K562 (cell line): Measurements from ENCODE around the gene CAPN13. TPM values are rescaled to one million over a fixed set of nuclear protein-coding genes. Genes with fewer than 3 reads are reported as not detected.
A peak's percentile ranks its signal among the peaks of the same experiment; 100 is the strongest.

Source experiments
- ATAC-seq: fragments of 200-7000 bp; cut with Tn5 transposase; 3 replicates; pipeline ENCODE4 v1.9.1; 2020; ENCODE audit warnings: moderate library complexity
- BruUV-seq: library from RNA; stranded (reverse); fragments of 400-500 nt; replicated peaks from 2 replicates; lab custom pipeline; 2021; lab: Mats Ljungman, UMichigan
- CTCF ChIA-PET: fragments of 300-600 bp; formaldehyde crosslinking; extraction: SDS; loops from one replicate; lab custom pipeline; 2021; ENCODE audit warnings: low intra/inter-chr PET ratio; lab: Yijun Ruan, JAX
- POLR2A ChIA-PET: fragments of 300-600, 350-650 bp; sonication (Branson Sonifier 250); formaldehyde crosslinking; extraction: SDS; loops from one replicate; lab custom pipeline; 2021; ENCODE audit warnings: antibody characterized with exemption, inconsistent platforms; lab: Yijun Ruan, JAX
- DNase-seq, 4 experiments: peaks; one replicate each; pipeline versions ENCODE4 v3.0.0 to v3.0.0-alpha.2; 2011 to 2018; ENCODE audit warnings: low spot score in 3 of 4, mixed read lengths in 3 of 4; ENCODE audit errors: extremely low read depth in 1 of 4
- FAIRE-seq: peaks from 2 replicates; lab custom pipeline; 2011; peaks lifted over from hg19 to GRCh38; lab: Jason Lieb, UNC
- H2AFZ ChIP-seq: 2 replicates; pipeline ENCODE4 v1.6.0; 2011; ENCODE audit warnings: low read depth, low read length, control low read depth, inconsistent platforms
- H3K27ac ChIP-seq: fragments of 200-600 bp; 3 replicates; pipeline ENCODE4 v1.8.0; 2011; ENCODE audit warnings: low read depth, mild to moderate bottlenecking, control low read depth, inconsistent platforms, low read length, moderate library complexity, mixed read lengths; ENCODE audit errors: extremely low read depth
- H3K27me3 ChIP-seq, 2 experiments: fragments of 300-600 bp in 1 of 2; 2 replicates in 1 of 2; 3 replicates in 1 of 2; pipeline versions ENCODE4 v1.6.0 to v1.8.0; 2011; ENCODE audit warnings: inconsistent platforms in 2 of 2, low read length in 2 of 2, mild to moderate bottlenecking in 1 of 2, mixed read lengths in 1 of 2, moderate library complexity in 1 of 2; ENCODE audit not compliant: control insufficient read depth in 2 of 2, insufficient read depth in 2 of 2
- H3K36me3 ChIP-seq: fragments of 300-600 bp; 3 replicates; pipeline ENCODE4 v1.8.0; 2011; ENCODE audit warnings: mild to moderate bottlenecking, low read length, inconsistent platforms; ENCODE audit not compliant: control insufficient read depth, insufficient read depth
- H3K4me1 ChIP-seq, 2 experiments: fragments of 200-600 bp in 1 of 2; replicated peaks in 1 of 2; 2 replicates in 1 of 2; 3 replicates in 1 of 2; pipeline versions ENCODE4 v1.5.1 to v1.8.0; 2011; ENCODE audit warnings: inconsistent platforms in 2 of 2, low read length in 2 of 2, mild to moderate bottlenecking in 1 of 2, mixed read lengths in 1 of 2, moderate library complexity in 1 of 2; ENCODE audit not compliant: control insufficient read depth in 2 of 2, insufficient read depth in 2 of 2
- H3K4me2 ChIP-seq: 2 replicates; pipeline ENCODE4 v1.6.1; 2011; ENCODE audit warnings: low read length, control low read depth, inconsistent platforms, mixed read lengths; ENCODE audit not compliant: insufficient read depth
- H3K4me3 ChIP-seq: fragments of 200-600 bp; sonication (generic), shearing (Covaris generic); 2 replicates; pipeline ENCODE4 v1.5.1; 2016; ENCODE audit warnings: control low read depth, inconsistent platforms
- H3K79me2 ChIP-seq: fragments of 200-600 bp; 3 replicates; pipeline ENCODE4 v1.8.0; 2011; ENCODE audit warnings: low read length, inconsistent platforms; ENCODE audit not compliant: control insufficient read depth, insufficient read depth
- H3K9ac ChIP-seq, 2 experiments: 2 replicates each; pipeline versions ENCODE4 v1.6.0 to v1.6.1; 2011; ENCODE audit warnings: low read depth in 2 of 2, low read length in 2 of 2, control low read depth in 1 of 2, inconsistent platforms in 1 of 2, mild to moderate bottlenecking in 1 of 2, mixed read lengths in 1 of 2; ENCODE audit not compliant: insufficient read depth in 1 of 2
- H3K9me1 ChIP-seq: one replicate; pipeline ENCODE4 v1.6.0; 2011; ENCODE audit warnings: inconsistent platforms, mild to moderate bottlenecking, low read length, moderate library complexity; ENCODE audit not compliant: control insufficient read depth, insufficient read depth
- H3K9me3 ChIP-seq: replicated peaks from 2 replicates; pipeline ENCODE4 v1.5.1; 2011; ENCODE audit warnings: low read depth, low read length, inconsistent platforms; ENCODE audit not compliant: control insufficient read depth, insufficient read depth
- H4K20me1 ChIP-seq: replicated peaks from 2 replicates; pipeline ENCODE4 v1.6.1; 2011; ENCODE audit warnings: low read length, inconsistent platforms, mixed read lengths; ENCODE audit not compliant: control insufficient read depth, insufficient read depth
- BMI1 ChIP-seq: fragments of 150-350 bp; IDR thresholded peaks from 2 replicates; pipeline ENCODE4 v1.6.1; 2014; ENCODE audit warnings: low read length
- MCM7 ChIP-seq, 2 experiments: fragments of 450-650 bp; IDR thresholded peaks; 2 replicates each; pipeline ENCODE4 v1.6.1; 2016 to 2018
- ZKSCAN8 ChIP-seq: fragments of 200-800 bp; sonication (Bioruptor generic); IDR thresholded peaks from 2 replicates; pipeline ENCODE4 v1.6.1; 2016; ENCODE audit warnings: missing genetic modification characterization, missing compliant biosample characterization
- WGBS: fragments of 100-300 bp; shearing (Covaris generic); methylation state at CpG from one replicate; pipeline ENCODE4 v1.1.6; 2016; ENCODE audit warnings: low coverage, mixed read lengths; ENCODE audit not compliant: insufficient coverage; ENCODE audit errors: missing lambda C conversion rate; 5-methylcytosine and 5-hydroxymethylcytosine counted together
- in situ Hi-C: fragments of 300-500 bp; cut with MboI; formaldehyde crosslinking; loops from 4 replicates; pipeline ENCODE4 v1.15.0; 2018; ENCODE audit warnings: inconsistent platforms, mixed read lengths
- intact Hi-C: fragments of 100-400 bp; cut with micrococcal nuclease; formaldehyde crosslinking; loops from 2 replicates; pipeline ENCODE4 v1.14.2; 2022
- polyA plus RNA-seq, 8 experiments: library from polyadenylated mRNA; depleted of rRNA in 4 of 8; stranded (reverse) in 5 of 8; unstranded in 3 of 8; fragments of >200 nt; fragmentation: Nextera tagmentation in 2 of 8; fragmentation: Illumina TruSeq in 1 of 8; extraction: Ambion mirVana in 2 of 8; extraction: Trizol in 1 of 8; gene quantifications; 2 replicates each; pipeline versions ENCODE4 v1.2.1 to v1.2.3, GENCODE V29; 2011 to 2014; ENCODE audit warnings: inconsistent platforms in 1 of 8, missing spikeins in 1 of 8
- total RNA-seq, 7 experiments: library from RNA; depleted of rRNA in 6 of 7; stranded (reverse); fragments of >200 nt in 6 of 7; fragmentation: Illumina TruSeq in 2 of 7; extraction: Trizol in 2 of 7; gene quantifications; 2 replicates each; pipeline versions ENCODE4 v1.2.1 to v1.2.3, GENCODE V29; 2011 to 2021; ENCODE audit warnings: low replicate concordance in 1 of 7
- TF ChIP-seq, protein P1 (sequence below), 3 experiments: fragments of 200-800 bp in 1 of 3; sonication (Bioruptor generic) in 1 of 3; sonication (generic) in 1 of 3; formaldehyde crosslinking in 1 of 3; IDR thresholded peaks; 2 replicates each; pipeline versions ENCODE4 v1.6.1 to v1.8.0; 2016 to 2022; ENCODE audit warnings: mild to moderate bottlenecking in 2 of 3, missing compliant biosample characterization in 2 of 3, missing genetic modification characterization in 2 of 3, missing genetic modification reagents in 1 of 3
- TF ChIP-seq, protein P2 (sequence below): fragments of 150-350 bp; IDR thresholded peaks from 2 replicates; pipeline ENCODE4 v1.6.1; 2014; ENCODE audit warnings: low read depth, mild to moderate bottlenecking, low read length, borderline replicate concordance

Gene CAPN13
- total and polyA plus RNA-seq, 9 of the 15 experiments (the other 6 are each of a cell fraction or from before 2014, with no cell fraction given), result not detected

DNA sequence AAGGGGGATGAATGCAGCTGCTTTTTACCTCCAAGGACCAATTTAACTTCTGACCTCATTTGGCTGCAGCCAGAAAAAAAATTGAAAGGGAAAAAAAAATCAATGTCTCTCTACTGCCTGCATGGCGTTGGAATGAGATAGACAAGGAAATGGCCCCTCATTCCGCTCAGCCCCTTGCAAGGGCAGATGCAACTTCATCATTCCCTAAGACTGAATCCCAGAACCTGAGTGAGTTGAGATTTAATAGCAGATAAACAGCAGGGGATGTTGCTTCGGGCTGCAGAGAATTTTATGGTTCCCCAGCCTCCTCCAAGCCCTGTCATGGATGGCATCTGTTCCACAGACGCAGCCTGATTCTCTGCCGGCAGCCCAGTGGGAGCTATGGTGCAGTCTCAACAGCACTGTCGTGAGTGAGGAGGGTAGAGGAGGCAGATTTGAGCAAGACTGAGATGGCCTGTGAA is 49.0 kb downstream of the CAPN13 start (continued):
- TF ChIP-seq, protein P1, sequence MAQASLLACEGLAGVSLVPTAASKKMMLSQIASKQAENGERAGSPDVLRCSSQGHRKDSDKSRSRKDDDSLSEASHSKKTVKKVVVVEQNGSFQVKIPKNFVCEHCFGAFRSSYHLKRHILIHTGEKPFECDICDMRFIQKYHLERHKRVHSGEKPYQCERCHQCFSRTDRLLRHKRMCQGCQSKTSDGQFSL (CRISPR knock-in tag; IDR thresholded peaks at IDR 0.05), result no peak
- TF ChIP-seq, protein P1 (tag; IDR thresholded peaks at IDR 0.05), result no peak
- TF ChIP-seq BMI1, result no peak
- TF ChIP-seq, protein P2, sequence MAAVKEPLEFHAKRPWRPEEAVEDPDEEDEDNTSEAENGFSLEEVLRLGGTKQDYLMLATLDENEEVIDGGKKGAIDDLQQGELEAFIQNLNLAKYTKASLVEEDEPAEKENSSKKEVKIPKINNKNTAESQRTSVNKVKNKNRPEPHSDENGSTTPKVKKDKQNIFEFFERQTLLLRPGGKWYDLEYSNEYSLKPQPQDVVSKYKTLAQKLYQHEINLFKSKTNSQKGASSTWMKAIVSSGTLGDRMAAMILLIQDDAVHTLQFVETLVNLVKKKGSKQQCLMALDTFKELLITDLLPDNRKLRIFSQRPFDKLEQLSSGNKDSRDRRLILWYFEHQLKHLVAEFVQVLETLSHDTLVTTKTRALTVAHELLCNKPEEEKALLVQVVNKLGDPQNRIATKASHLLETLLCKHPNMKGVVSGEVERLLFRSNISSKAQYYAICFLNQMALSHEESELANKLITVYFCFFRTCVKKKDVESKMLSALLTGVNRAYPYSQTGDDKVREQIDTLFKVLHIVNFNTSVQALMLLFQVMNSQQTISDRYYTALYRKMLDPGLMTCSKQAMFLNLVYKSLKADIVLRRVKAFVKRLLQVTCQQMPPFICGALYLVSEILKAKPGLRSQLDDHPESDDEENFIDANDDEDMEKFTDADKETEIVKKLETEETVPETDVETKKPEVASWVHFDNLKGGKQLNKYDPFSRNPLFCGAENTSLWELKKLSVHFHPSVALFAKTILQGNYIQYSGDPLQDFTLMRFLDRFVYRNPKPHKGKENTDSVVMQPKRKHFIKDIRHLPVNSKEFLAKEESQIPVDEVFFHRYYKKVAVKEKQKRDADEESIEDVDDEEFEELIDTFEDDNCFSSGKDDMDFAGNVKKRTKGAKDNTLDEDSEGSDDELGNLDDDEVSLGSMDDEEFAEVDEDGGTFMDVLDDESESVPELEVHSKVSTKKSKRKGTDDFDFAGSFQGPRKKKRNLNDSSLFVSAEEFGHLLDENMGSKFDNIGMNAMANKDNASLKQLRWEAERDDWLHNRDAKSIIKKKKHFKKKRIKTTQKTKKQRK, result no peak
- TF ChIP-seq, all 486 proteins: peak for 0

DNA sequence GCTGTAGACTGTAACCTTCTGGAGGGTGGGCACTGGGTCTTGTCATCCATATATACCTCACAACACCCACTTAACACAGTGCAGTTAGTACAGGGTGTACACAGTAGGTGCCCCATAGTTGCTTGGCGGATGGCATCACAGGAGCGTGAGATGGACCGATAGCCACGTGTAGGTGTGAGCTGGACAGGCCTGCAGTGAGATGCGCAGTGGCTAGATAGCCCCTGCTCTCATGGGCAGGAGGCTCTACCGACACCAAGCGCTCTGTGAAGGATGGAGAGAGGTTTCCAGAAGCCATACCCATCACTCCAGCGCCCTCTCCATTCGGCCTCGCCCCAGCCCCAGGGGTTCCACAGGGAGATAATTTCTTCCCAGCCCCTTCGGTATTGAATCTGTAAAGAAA is 49.5 kb downstream of the CAPN13 start:
- peak; percentile 73; the same call in 1 of the 2 replicates for TF ChIP-seq ZKSCAN8 (CRISPR knock-in tag)
- no peak for TF ChIP-seq MCM7 (IDR thresholded peaks at IDR 0.05)
- intact Hi-C loops (no loop called here), in situ Hi-C loops (no loop called here)
- DNase-seq (no peak), ATAC-seq (no peak), FAIRE-seq (no peak)
- ChIA-PET POLR2A (interaction anchor here (0.6 kb wide), 1 partner anchor 887 kb away, joined by 3 read pairs; no protein-coding TSS in a partner anchor), CTCF (no interaction called here)
- Histone ChIP-seq H3K9me3 (no peaks in the 10 kb centered on the region), H3K36me3 (no peaks in the 10 kb centered on the region), H4K20me1 (no peaks in the 10 kb centered on the region; the same call in 1 of the 2 replicates), H3K9ac (no peak overlapping the region), H3K27me3 (peaks cover 22 to 80% of the 10 kb centered on the region in 2 experiments; a peak in 3 of 5 replicates), H3K79me2 (no peaks in the 10 kb centered on the region), H3K4me1 (peaks cover 0 to 12% of the 10 kb centered on the region in 2 experiments; a peak in 3 of 5 replicates), H2AFZ (no peak overlapping the region), H3K27ac (no peak overlapping the region), H3K4me3 (no peak overlapping the region), H3K4me2 (no peak overlapping the region), H3K9me1 (no peaks in the 10 kb centered on the region)
- BruUV-seq, result no TSS peak
- WGBS, result 1% methylated on average over 11 of the region's 11 CpGs
